Measurements from ENCODE around the gene ADAP2.

Gene ADAP2

GRCh38 chr17:30950669-30951399 lies 29.1 kb downstream of the ADAP2 start:
- no peaks in the 10 kb centered on the region for H3K27me3 ChIP-seq (replicated peaks; ENCODE audit: control insufficient read depth, insufficient read depth, low read length)
- H3K36me3 ChIP-seq (ENCODE audit: control insufficient read depth, insufficient read depth, low read length): no peaks in the 10 kb centered on the region
- TF ChIP-seq, protein P1, sequence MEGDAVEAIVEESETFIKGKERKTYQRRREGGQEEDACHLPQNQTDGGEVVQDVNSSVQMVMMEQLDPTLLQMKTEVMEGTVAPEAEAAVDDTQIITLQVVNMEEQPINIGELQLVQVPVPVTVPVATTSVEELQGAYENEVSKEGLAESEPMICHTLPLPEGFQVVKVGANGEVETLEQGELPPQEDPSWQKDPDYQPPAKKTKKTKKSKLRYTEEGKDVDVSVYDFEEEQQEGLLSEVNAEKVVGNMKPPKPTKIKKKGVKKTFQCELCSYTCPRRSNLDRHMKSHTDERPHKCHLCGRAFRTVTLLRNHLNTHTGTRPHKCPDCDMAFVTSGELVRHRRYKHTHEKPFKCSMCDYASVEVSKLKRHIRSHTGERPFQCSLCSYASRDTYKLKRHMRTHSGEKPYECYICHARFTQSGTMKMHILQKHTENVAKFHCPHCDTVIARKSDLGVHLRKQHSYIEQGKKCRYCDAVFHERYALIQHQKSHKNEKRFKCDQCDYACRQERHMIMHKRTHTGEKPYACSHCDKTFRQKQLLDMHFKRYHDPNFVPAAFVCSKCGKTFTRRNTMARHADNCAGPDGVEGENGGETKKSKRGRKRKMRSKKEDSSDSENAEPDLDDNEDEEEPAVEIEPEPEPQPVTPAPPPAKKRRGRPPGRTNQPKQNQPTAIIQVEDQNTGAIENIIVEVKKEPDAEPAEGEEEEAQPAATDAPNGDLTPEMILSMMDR (IDR thresholded peaks at IDR 0.05; ENCODE audit: insufficient read depth, low read length, poor library complexity, severe bottlenecking): no peak
- no peak overlapping the region for H3K4me3 ChIP-seq (replicated peaks; ENCODE audit: low read depth, low read length)
- no peak for DNase-seq (ENCODE audit: extremely low read depth, insufficient read length)

DNA sequence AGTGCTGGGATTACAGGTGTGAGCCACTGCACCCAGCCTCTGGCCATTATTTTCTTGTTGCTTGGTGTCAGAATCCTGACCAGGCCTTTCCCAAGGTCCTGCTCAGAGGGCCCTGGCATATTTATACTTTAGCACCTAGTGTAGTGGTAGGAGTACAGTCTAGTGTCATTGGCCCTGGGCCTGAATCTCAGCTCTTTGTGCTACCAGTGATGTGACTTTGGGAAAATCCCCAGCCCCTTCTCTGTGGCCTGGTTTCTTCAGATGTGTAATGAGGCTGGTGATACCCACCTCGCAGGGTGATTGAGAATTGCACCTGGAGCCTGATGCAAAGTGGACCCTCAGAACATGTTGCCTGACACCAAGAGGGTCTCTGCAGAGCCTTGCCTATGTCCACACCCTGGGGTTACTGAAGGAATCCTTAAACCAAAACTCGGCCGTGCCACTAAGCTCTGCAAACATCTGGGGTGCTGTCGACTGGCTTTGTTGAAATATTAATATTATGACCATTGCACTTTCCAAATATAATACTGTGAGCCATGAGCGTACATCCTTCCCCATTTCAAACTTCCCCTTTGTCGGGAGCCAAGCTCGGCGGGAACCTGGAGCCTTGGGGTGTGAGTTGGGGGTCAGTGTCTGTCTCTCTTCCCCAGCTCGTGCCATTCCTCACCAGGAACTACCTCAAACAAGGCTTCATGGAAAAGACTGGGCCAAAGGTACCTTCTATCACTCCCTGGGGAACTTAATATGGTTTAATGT lies 31.1 kb downstream of the ADAP2 start:
- TF ChIP-seq, protein P1 (IDR thresholded peaks at IDR 0.05; ENCODE audit: insufficient read depth, low read length, poor library complexity, severe bottlenecking): no peak
- H3K36me3 ChIP-seq (ENCODE audit: control insufficient read depth, insufficient read depth, low read length): no peaks in the 10 kb centered on the region
- no peaks in the 10 kb centered on the region for H3K27me3 ChIP-seq (replicated peaks; ENCODE audit: control insufficient read depth, insufficient read depth, low read length)
- H3K4me3 ChIP-seq (replicated peaks; ENCODE audit: low read depth, low read length): no peak overlapping the region
- DNase-seq (ENCODE audit: extremely low read depth, insufficient read length): no peak

DNA sequence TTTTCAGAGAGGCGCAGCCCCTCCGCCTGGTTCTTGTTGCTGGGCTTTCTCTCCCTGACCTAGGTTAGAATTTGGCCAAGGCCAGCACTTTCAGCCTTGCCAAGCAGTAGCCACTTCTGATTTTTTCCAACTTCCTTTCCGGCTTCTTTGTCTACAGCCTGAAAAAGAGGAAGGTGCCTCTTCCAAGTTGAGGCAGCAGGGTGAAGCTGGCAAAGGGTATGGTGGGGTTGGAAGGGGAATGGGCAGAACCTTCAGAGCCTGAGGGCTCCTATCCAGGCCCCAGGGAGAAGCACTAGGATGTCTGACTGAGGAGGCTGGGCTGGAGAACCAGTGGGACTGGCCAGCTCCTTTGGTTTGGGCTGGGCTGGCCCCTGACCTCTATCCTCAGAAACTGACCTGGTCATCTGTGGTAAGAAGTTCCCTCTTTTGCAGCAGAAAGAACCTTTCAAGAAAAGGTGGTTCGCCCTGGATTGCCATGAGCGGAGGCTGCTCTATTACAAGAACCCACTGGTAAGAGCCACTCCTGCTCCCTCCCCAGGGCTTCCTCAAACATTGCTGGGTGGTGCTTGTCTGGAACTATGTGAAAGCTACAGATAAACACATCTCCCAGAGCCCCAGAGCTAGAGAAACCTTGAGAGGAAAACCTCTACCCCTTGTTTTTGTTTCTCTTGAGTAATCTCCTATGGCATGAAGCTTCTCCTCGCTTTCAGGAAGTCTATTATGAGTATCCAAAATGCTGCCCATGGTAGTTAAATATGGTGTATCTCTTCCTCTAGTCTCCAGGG lies 32.5 kb downstream of the ADAP2 start:
- Histone ChIP-seq H3K4me3 (replicated peaks; ENCODE audit: low read depth, low read length) (no peak overlapping the region), H3K36me3 (ENCODE audit: control insufficient read depth, insufficient read depth, low read length) (no peaks in the 10 kb centered on the region), H3K27me3 (replicated peaks; ENCODE audit: control insufficient read depth, insufficient read depth, low read length) (no peaks in the 10 kb centered on the region)
- TF ChIP-seq, protein P1 (IDR thresholded peaks at IDR 0.05; ENCODE audit: insufficient read depth, low read length, poor library complexity, severe bottlenecking): no peak
- DNase-seq (ENCODE audit: extremely low read depth, insufficient read length): no peak

DNA sequence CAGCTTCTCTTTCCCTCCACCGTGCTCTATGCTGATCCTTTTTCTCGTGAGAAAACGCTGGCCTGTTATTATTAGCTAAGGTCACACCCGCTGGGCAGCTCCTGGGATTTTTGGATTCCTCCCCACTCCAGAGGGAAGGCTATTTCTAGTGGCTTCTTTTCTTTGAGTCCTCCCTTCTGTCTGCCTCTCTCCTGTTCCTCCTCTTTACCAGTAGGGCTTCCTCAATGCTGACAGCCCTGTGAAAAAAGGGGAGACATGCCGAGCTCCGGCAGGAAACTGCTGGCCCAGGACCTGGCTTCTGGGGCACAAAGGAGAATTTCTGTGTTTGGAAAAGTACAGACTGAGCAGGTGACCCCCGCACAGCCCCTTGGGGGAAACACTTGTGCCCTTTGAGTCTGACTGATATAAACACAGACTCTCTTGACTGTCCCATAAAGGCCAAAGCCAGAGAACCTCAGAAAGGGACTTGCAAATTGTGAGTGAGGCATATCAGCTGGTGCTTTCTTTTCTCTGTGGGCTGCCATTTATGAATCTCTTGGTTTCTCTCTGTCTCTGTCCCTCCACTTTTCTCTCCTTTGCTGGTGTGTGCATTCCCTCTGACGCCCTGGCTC lies 35.1 kb downstream of the ADAP2 start:
- DNase-seq (ENCODE audit: extremely low read depth, insufficient read length): no peak
- TF ChIP-seq, protein P1 (IDR thresholded peaks at IDR 0.05; ENCODE audit: insufficient read depth, low read length, poor library complexity, severe bottlenecking): no peak
- Histone ChIP-seq H3K36me3 (ENCODE audit: control insufficient read depth, insufficient read depth, low read length) (no peaks in the 10 kb centered on the region), H3K27me3 (replicated peaks; ENCODE audit: control insufficient read depth, insufficient read depth, low read length) (no peaks in the 10 kb centered on the region), H3K4me3 (replicated peaks; ENCODE audit: low read depth, low read length) (no peak overlapping the region)

DNA sequence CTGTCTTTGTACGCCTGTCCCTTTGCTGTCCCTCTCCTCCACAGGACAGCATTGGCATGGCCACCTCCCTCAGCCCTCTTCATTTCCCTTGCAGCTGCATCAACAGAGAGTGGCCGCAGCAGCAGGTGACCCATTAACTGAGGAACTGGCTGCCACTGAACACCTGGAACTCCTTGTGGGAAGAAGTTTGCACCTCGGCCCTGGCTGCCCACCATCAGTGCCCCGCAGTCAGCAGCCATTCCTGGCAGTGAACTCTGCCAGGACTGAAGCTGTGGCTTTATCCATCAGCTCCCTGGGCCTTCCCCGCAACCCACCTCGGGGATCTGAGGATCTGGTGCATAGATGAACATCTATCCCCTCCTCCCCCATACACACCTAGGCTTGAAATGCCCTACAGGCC lies 36.0 kb downstream of the ADAP2 start:
- TF ChIP-seq, protein P1 (IDR thresholded peaks at IDR 0.05; ENCODE audit: insufficient read depth, low read length, poor library complexity, severe bottlenecking): no peak
- no peak overlapping the region for H3K4me3 ChIP-seq (replicated peaks; ENCODE audit: low read depth, low read length)
- no peak for DNase-seq (ENCODE audit: extremely low read depth, insufficient read length)
- H3K36me3 ChIP-seq (ENCODE audit: control insufficient read depth, insufficient read depth, low read length): no peaks in the 10 kb centered on the region
- no peaks in the 10 kb centered on the region for H3K27me3 ChIP-seq (replicated peaks; ENCODE audit: control insufficient read depth, insufficient read depth, low read length)
